IgD-negative memory B cell (primary cell): ENCODE results near the gene INMT. TPM values are rescaled to one million over a fixed set of nuclear protein-coding genes. Genes with fewer than 3 reads are reported as not detected.

Source experiments
- H3K27ac Mint-ChIP-seq, 3 donors: one replicate each; pipeline ENCODE4 v1.8.0; 2020 to 2022; ENCODE audit warnings: mild to moderate bottlenecking in 3 of 3, mixed read lengths in 3 of 3, moderate library complexity in 1 of 3
- H3K27me3 Mint-ChIP-seq: one replicate; pipeline ENCODE4 v1.8.0; 2021; ENCODE audit warnings: mixed read lengths
- H3K36me3 Mint-ChIP-seq: one replicate; pipeline ENCODE4 v1.8.0; 2020; ENCODE audit warnings: mild to moderate bottlenecking, mixed read lengths
- H3K4me1 Mint-ChIP-seq, 3 donors: one replicate each; pipeline ENCODE4 v1.8.0; 2020 to 2022; ENCODE audit warnings: mixed read lengths in 3 of 3, mild to moderate bottlenecking in 1 of 3
- H3K4me3 Mint-ChIP-seq, 4 donors: one replicate each; pipeline ENCODE4 v1.8.0; 2020 to 2022; ENCODE audit warnings: mild to moderate bottlenecking in 4 of 4, mixed read lengths in 4 of 4, moderate library complexity in 3 of 4
- H3K9me3 Mint-ChIP-seq, 3 donors: one replicate each; pipeline ENCODE4 v1.8.0; 2020 to 2021; ENCODE audit warnings: mixed read lengths in 3 of 3, mild to moderate bottlenecking in 1 of 3
- polyA plus RNA-seq: library from polyadenylated mRNA; unstranded; fragments of 300-500 nt; fragmentation: Illumina TruSeq; gene quantifications from one replicate; pipeline ENCODE4 v1.2.3, GENCODE V29; 2021

INMT gene
- polyA plus RNA-seq, result not detected

GRCh38 chr7:30751696-30752273, at the start of gene INMT:
TSS of gene INMT (plus strand) at chr7:30752135. CDS start at chr7:30752151, 16 bp downstream.
- no peaks in the 10 kb centered on the region for H3K4me1 Mint-ChIP-seq
- no peaks in the 10 kb centered on the region for H3K27me3 Mint-ChIP-seq
- no peak within 1 kb of the TSS for H3K27ac Mint-ChIP-seq
- H3K4me3 Mint-ChIP-seq, result no peak within 1 kb of the TSS
- H3K36me3 Mint-ChIP-seq, result no peaks in the 10 kb centered on the region
- H3K9me3 Mint-ChIP-seq, result peaks cover 0 to 3% (median 2%) of the 10 kb centered on the region in 3 donors

GRCh38 chr7:30702200-30702599, 49.7 kb upstream of the INMT start:
- no peak overlapping the region for H3K27ac Mint-ChIP-seq

GRCh38 chr7:30703756-30704155, 48.2 kb upstream of the INMT start:
- H3K27ac Mint-ChIP-seq, result no peak overlapping the region
- H3K9me3 Mint-ChIP-seq, result no peaks in the 10 kb centered on the region
- no peaks in the 10 kb centered on the region for H3K36me3 Mint-ChIP-seq
- H3K4me1 Mint-ChIP-seq, result no peaks in the 10 kb centered on the region
- H3K4me3 Mint-ChIP-seq, result no peak overlapping the region
- peaks cover 5% of the 10 kb centered on the region for H3K27me3 Mint-ChIP-seq

More at GRCh38 chr7:30702200-30702599, 49.7 kb upstream of the INMT start:
- Mint-ChIP-seq H3K4me3 (no peak overlapping the region), H3K4me1 (peaks cover 0 to 2% (median 0%) of the 10 kb centered on the region in 3 donors), H3K36me3 (no peaks in the 10 kb centered on the region), H3K27me3 (peaks cover 7% of the 10 kb centered on the region), H3K9me3 (no peaks in the 10 kb centered on the region)

GRCh38 chr7:30705008-30705407, 46.9 kb upstream of the INMT start:
- Mint-ChIP-seq H3K9me3 (no peaks in the 10 kb centered on the region), H3K27ac (no peak overlapping the region), H3K4me3 (no peak overlapping the region), H3K36me3 (no peaks in the 10 kb centered on the region), H3K27me3 (peaks cover 5% of the 10 kb centered on the region), H3K4me1 (no peaks in the 10 kb centered on the region)

- Mint-ChIP-seq H3K4me3 (no peak overlapping the region), H3K36me3 (no peaks in the 10 kb centered on the region), H3K9me3 (no peaks in the 10 kb centered on the region), H3K27ac (no peak overlapping the region), H3K4me1 (no peaks in the 10 kb centered on the region), H3K27me3 (peaks cover 5% of the 10 kb centered on the region)
Observed at GRCh38 chr7:30705596-30705995, 46.3 kb upstream of the INMT start.

- Mint-ChIP-seq H3K9me3 (no peaks in the 10 kb centered on the region), H3K27me3 (peaks cover 5% of the 10 kb centered on the region), H3K4me1 (no peaks in the 10 kb centered on the region), H3K27ac (no peak overlapping the region), H3K4me3 (peak overlapping the region in 1 of 4 donors; percentile 54), H3K36me3 (no peaks in the 10 kb centered on the region)
Observed at GRCh38 chr7:30706316-30706715, 45.6 kb upstream of the INMT start.

GRCh38 chr7:30706908-30707307, 45.0 kb upstream of the INMT start:
- no peaks in the 10 kb centered on the region for H3K36me3 Mint-ChIP-seq
- H3K4me3 Mint-ChIP-seq, result no peak overlapping the region
- H3K27me3 Mint-ChIP-seq, result peaks cover 5% of the 10 kb centered on the region
- no peaks in the 10 kb centered on the region for H3K9me3 Mint-ChIP-seq
- no peaks in the 10 kb centered on the region for H3K4me1 Mint-ChIP-seq
- H3K27ac Mint-ChIP-seq, result no peak overlapping the region

GRCh38 chr7:30707391-30708357, 44.3 kb upstream of the INMT start:
- Mint-ChIP-seq H3K36me3 (no peaks in the 10 kb centered on the region), H3K27me3 (peaks cover 5% of the 10 kb centered on the region), H3K9me3 (no peaks in the 10 kb centered on the region), H3K4me3 (peak overlapping the region in 1 of 4 donors; percentile 39), H3K4me1 (no peaks in the 10 kb centered on the region), H3K27ac (no peak overlapping the region)

GRCh38 chr7:30708412-30708811, 43.5 kb upstream of the INMT start:
- H3K4me1 Mint-ChIP-seq, result no peaks in the 10 kb centered on the region
- H3K4me3 Mint-ChIP-seq, result peak overlapping the region in 1 of 4 donors; percentile 39
- H3K27me3 Mint-ChIP-seq, result peaks cover 5% of the 10 kb centered on the region
- H3K27ac Mint-ChIP-seq, result peak overlapping the region in 1 of 3 donors; percentile 59
- no peaks in the 10 kb centered on the region for H3K36me3 Mint-ChIP-seq
- no peaks in the 10 kb centered on the region for H3K9me3 Mint-ChIP-seq

GRCh38 chr7:30708983-30709382, 43.0 kb upstream of the INMT start:
- Mint-ChIP-seq H3K27me3 (peaks cover 5% of the 10 kb centered on the region), H3K4me1 (no peaks in the 10 kb centered on the region), H3K36me3 (no peaks in the 10 kb centered on the region), H3K4me3 (no peak overlapping the region), H3K9me3 (no peaks in the 10 kb centered on the region), H3K27ac (peak overlapping the region in 1 of 3 donors; percentile 59)

- Mint-ChIP-seq H3K9me3 (no peaks in the 10 kb centered on the region), H3K36me3 (no peaks in the 10 kb centered on the region), H3K4me1 (no peaks in the 10 kb centered on the region), H3K4me3 (no peak overlapping the region), H3K27me3 (peaks cover 5% of the 10 kb centered on the region), H3K27ac (no peak overlapping the region)
Observed at GRCh38 chr7:30709549-30709948, 42.4 kb upstream of the INMT start.

GRCh38 chr7:30710669-30711068, 41.3 kb upstream of the INMT start:
- Mint-ChIP-seq H3K36me3 (no peaks in the 10 kb centered on the region), H3K4me1 (no peaks in the 10 kb centered on the region), H3K27ac (no peak overlapping the region), H3K9me3 (no peaks in the 10 kb centered on the region), H3K4me3 (no peak overlapping the region), H3K27me3 (peaks cover 7% of the 10 kb centered on the region)

- peaks cover 5% of the 10 kb centered on the region for H3K36me3 Mint-ChIP-seq
- no peak overlapping the region for H3K27ac Mint-ChIP-seq
- no peak overlapping the region for H3K4me3 Mint-ChIP-seq
- H3K27me3 Mint-ChIP-seq, result peaks cover 2% of the 10 kb centered on the region
- H3K9me3 Mint-ChIP-seq, result peaks cover 6 to 9% (median 6%) of the 10 kb centered on the region in 3 donors
- H3K4me1 Mint-ChIP-seq, result no peaks in the 10 kb centered on the region
Observed at GRCh38 chr7:30713392-30713791, 38.5 kb upstream of the INMT start.

- Mint-ChIP-seq H3K4me1 (no peaks in the 10 kb centered on the region), H3K4me3 (no peak overlapping the region), H3K9me3 (peaks cover 8 to 13% (median 12%) of the 10 kb centered on the region in 3 donors), H3K36me3 (peaks cover 8% of the 10 kb centered on the region), H3K27ac (no peak overlapping the region), H3K27me3 (peaks cover 4% of the 10 kb centered on the region)
Observed at GRCh38 chr7:30714129-30714528, 37.8 kb upstream of the INMT start.

- Mint-ChIP-seq H3K9me3 (peaks cover 13 to 19% (median 13%) of the 10 kb centered on the region in 3 donors), H3K36me3 (peaks cover 8% of the 10 kb centered on the region), H3K4me3 (no peak overlapping the region), H3K4me1 (no peaks in the 10 kb centered on the region), H3K27me3 (peaks cover 4% of the 10 kb centered on the region), H3K27ac (no peak overlapping the region)
Observed at GRCh38 chr7:30717181-30717580, 34.8 kb upstream of the INMT start.
